Loucy (cell line): ENCODE measurements around the gene SPATA2L.
"Not testable (repeated sequence)": the region's sequence is repeated elsewhere in the genome, so short reads cannot be mapped to it uniquely, and the experiment has no call there.

ENCODE experiments used
- H2AFZ ChIP-seq: fragments of 200-600 bp; sonication (generic); 2 replicates; pipeline ENCODE4 v1.6.0; 2016; ENCODE audit warnings: antibody characterized with exemption, mild to moderate bottlenecking, low read length, moderate library complexity
- H3F3A ChIP-seq: fragments of 200-600 bp; 2 replicates; pipeline ENCODE4 v1.6.0; 2016; ENCODE audit warnings: antibody characterized with exemption, low read depth, mild to moderate bottlenecking
- H3K27me3 ChIP-seq: fragments of 200-600 bp; sonication (generic); 2 replicates; pipeline ENCODE4 v1.6.1; 2014; ENCODE audit warnings: low read length, mild to moderate bottlenecking; ENCODE audit not compliant: insufficient read depth, poor library complexity, severe bottlenecking
- H3K36me3 ChIP-seq: fragments of 200-600 bp; sonication (generic); 2 replicates; pipeline ENCODE4 v1.6.1; 2016; ENCODE audit warnings: low read length; ENCODE audit not compliant: insufficient read depth
- H3K4me1 ChIP-seq: fragments of 200-600 bp; sonication (generic); 2 replicates; pipeline ENCODE4 v1.5.1; 2014; ENCODE audit warnings: low read length, mild to moderate bottlenecking; ENCODE audit not compliant: insufficient read depth, poor library complexity, severe bottlenecking
- H3K4me2 ChIP-seq: fragments of 200-600 bp; sonication (generic); 2 replicates; pipeline ENCODE4 v1.6.0; 2014; ENCODE audit warnings: antibody characterized with exemption, low read length, low read depth, mild to moderate bottlenecking; ENCODE audit not compliant: poor library complexity, severe bottlenecking
- H3K4me3 ChIP-seq: fragments of 200-600 bp; sonication (generic); 2 replicates; pipeline ENCODE4 v1.5.1; 2014; ENCODE audit warnings: low read length, mild to moderate bottlenecking, mixed read lengths; ENCODE audit not compliant: poor library complexity, severe bottlenecking
- H3K79me2 ChIP-seq: fragments of 200-600 bp; sonication (generic); 2 replicates; pipeline ENCODE4 v1.6.1; 2014; ENCODE audit warnings: low read length; ENCODE audit not compliant: insufficient read depth
- H3K9ac ChIP-seq: fragments of 200-600 bp; sonication (generic); 2 replicates; pipeline ENCODE4 v1.6.0; 2014; ENCODE audit warnings: mild to moderate bottlenecking, low read depth, low read length, moderate library complexity; ENCODE audit not compliant: poor library complexity, severe bottlenecking
- H3K9me2 ChIP-seq: fragments of 200-600 bp; sonication (generic); replicated peaks from 2 replicates; pipeline ENCODE4 v1.6.1; 2016; ENCODE audit warnings: low read depth, low read length, mixed read lengths
- H3K9me3 ChIP-seq: fragments of 200-600 bp; sonication (generic); 2 replicates; pipeline ENCODE4 v1.6.1; 2014; ENCODE audit warnings: mild to moderate bottlenecking, antibody characterized with exemption, low read length, low read depth; ENCODE audit not compliant: insufficient read depth
- H4K20me1 ChIP-seq: fragments of 200-600 bp; sonication (generic); 2 replicates; pipeline ENCODE4 v1.6.0; 2014; ENCODE audit warnings: antibody characterized with exemption, low read length, mild to moderate bottlenecking; ENCODE audit not compliant: insufficient read depth, poor library complexity, severe bottlenecking
- CTCF ChIP-seq: fragments of 200-600 bp; sonication (generic); conservative IDR thresholded peaks from 2 replicates; pipeline ENCODE4 v1.5.1; 2014; ENCODE audit warnings: mild to moderate bottlenecking, antibody characterized with exemption, low read length
- EZH2phosphoT487 ChIP-seq: fragments of 200-600 bp; IDR thresholded peaks from 2 replicates; pipeline ENCODE4 v1.6.1; 2018; ENCODE audit warnings: antibody characterized with exemption, mild to moderate bottlenecking, moderate library complexity, borderline replicate concordance

Gene SPATA2L

DNA sequence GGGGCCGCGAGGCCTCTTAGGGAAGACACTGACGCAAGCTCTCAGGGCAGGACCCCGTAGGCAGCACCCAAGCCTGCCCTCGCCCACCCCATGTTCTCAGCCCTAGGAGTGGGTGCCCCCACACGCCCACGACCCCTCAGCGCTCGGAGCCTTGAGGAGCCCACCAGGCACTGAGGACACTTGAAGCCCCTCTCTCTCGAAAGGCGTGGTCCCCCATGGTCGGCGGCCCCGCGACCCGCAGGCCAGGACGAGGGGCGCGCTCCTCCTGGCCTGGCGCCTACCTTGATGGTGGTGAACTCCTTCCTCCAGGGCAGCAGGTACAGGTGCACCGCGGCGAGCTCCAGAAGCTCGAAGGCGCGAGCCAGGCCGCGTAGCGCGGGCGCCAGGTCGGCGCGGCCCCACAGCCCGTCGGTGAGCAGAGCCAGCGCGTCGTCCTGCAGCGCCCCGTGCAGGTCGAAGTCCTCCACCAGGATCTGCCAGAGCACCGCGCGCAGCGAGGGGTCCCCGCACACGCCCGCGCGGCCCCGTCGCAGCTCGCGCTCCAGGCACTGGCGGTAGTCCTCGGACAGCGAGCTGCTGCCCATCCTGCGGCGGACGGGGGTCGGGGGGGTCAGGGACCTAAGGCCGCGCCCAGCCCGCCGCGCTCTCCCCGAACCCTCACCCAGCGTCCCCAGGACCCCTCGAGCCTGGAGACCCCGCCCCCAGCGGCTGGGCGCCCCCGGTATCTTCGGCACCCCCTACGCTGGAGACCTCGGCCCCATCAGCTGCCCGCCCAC, 668 bp downstream of the SPATA2L start:
- no peak overlapping the region for H2AFZ ChIP-seq
- no peaks in the 10 kb centered on the region for H3K36me3 ChIP-seq
- H3K9ac ChIP-seq = no peak overlapping the region
- TF ChIP-seq EZH2phosphoT487 = no peak
- peak overlapping the region; percentile 72 for H3K4me3 ChIP-seq
- peak overlapping the region; percentile 69 for H3K4me2 ChIP-seq
- no peaks in the 10 kb centered on the region for H3F3A ChIP-seq
- H3K27me3 ChIP-seq = no peaks in the 10 kb centered on the region
- no peaks in the 10 kb centered on the region for H3K79me2 ChIP-seq
- no peaks in the 10 kb centered on the region for H3K9me2 ChIP-seq
- no peaks in the 10 kb centered on the region for H3K9me3 ChIP-seq
- no peaks in the 10 kb centered on the region for H4K20me1 ChIP-seq
- H3K4me1 ChIP-seq = peaks cover 13% of the 10 kb centered on the region

DNA sequence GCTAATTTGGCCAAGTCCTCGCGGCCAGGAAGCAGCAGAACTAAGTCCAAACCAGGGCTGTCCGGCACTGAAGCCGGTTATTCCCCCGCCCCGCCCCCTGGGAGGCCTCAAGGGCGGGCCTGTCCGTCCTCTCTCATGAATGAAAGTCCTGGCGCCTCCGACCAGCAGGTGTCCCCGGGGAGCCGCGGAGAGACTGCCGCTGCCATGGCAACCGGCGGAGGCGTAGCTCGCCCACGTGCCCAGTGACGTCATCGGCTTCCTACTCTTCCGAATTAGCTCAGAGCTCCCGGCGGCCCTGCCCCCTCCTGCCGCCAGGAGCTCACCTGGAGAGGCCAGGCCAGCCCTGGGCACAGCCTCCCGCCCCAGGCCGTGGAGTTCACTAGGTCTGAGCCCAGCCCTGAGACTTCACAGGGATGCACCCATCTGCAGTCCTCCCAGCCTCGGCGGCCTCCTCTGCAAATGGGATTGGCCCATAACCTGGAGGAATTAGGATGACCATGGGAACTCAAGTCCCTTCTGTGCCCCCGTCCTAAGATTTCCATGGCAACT, 1.3 kb downstream of the SPATA2L start:
- H3K9ac ChIP-seq = no peak overlapping the region
- peaks cover 16% of the 10 kb centered on the region for H3K4me1 ChIP-seq
- TF ChIP-seq CTCF (peak; percentile 40), EZH2phosphoT487 (no peak)
- no peaks in the 10 kb centered on the region for H3K79me2 ChIP-seq
- no peaks in the 10 kb centered on the region for H3K9me2 ChIP-seq
- H3K36me3 ChIP-seq = no peaks in the 10 kb centered on the region
- H3K4me2 ChIP-seq = peak overlapping the region; percentile 69
- no peaks in the 10 kb centered on the region for H3K27me3 ChIP-seq
- no peaks in the 10 kb centered on the region for H4K20me1 ChIP-seq
- no peak overlapping the region for H2AFZ ChIP-seq
- no peaks in the 10 kb centered on the region for H3K9me3 ChIP-seq
- no peaks in the 10 kb centered on the region for H3F3A ChIP-seq
- H3K4me3 ChIP-seq = peak overlapping the region; percentile 72

GRCh38 chr16:89699629-89700099, 1.8 kb downstream of the SPATA2L start:
- not testable (repeated sequence) for H3F3A ChIP-seq, H2AFZ ChIP-seq, H3K4me3 ChIP-seq, H3K9ac ChIP-seq, H3K9me3 ChIP-seq, H3K27me3 ChIP-seq, H4K20me1 ChIP-seq, H3K36me3 ChIP-seq, H3K9me2 ChIP-seq, H3K79me2 ChIP-seq
- peak overlapping the region; percentile 69 for H3K4me2 ChIP-seq
- peaks cover 16% of the 10 kb centered on the region for H3K4me1 ChIP-seq

- H3K9me2 ChIP-seq, H3K36me3 ChIP-seq, H3K4me2 ChIP-seq, H3F3A ChIP-seq, H2AFZ ChIP-seq, H3K79me2 ChIP-seq, H3K27me3 ChIP-seq, H3K4me3 ChIP-seq, H3K9me3 ChIP-seq, H3K9ac ChIP-seq, H4K20me1 ChIP-seq: not testable (repeated sequence)
- peaks cover 16% of the 10 kb centered on the region for H3K4me1 ChIP-seq
Measured at GRCh38 chr16:89698717-89699116, 2.8 kb downstream of the SPATA2L start.
